COR-L47 (cell line): ENCODE data around the gene KDM6A.
"Not testable (repeated sequence)": the region's sequence is repeated elsewhere in the genome, so short reads cannot be mapped to it uniquely, and the experiment has no call there.

Experiments used
- DNase-seq: peaks from one replicate; lab custom pipeline; 2025; lab: John Stamatoyannopoulos, UW

The KDM6A gene

DNA sequence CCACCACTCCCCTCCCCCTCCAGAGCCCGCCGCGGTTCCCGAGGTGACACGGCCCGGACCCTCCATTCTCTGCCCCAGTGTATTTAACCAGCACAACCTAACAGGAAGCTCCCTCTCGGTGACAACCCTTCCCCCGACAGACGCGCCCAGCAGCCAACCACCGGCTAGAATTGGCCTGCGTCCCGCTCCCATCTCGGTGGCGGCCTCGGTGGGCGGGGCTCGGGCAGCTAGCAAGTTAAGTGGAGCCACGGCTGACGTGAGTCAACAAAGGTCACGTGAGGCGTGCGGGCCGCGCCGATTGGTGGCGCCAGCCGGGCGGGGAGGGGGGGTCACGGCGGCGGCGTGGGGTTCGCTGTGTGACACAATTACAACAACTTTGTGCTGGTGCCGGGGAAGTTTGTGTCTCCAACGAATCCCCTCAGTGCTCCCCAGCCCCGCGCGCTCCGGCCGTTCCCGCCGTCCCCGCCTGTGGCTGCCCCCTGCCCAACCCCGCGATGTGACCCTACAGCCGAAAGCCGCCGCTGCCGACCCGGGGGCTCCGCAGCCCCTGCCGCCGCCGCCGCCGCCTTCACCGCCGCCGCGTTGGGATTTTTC is at the start of gene KDM6A:
Gene KDM6A (plus strand): TSS at position 368 of the 594 bp plus-strand sequence. CDS start 364 bp downstream, outside the sequence.
- peak; percentile 89 for DNase-seq

DNA sequence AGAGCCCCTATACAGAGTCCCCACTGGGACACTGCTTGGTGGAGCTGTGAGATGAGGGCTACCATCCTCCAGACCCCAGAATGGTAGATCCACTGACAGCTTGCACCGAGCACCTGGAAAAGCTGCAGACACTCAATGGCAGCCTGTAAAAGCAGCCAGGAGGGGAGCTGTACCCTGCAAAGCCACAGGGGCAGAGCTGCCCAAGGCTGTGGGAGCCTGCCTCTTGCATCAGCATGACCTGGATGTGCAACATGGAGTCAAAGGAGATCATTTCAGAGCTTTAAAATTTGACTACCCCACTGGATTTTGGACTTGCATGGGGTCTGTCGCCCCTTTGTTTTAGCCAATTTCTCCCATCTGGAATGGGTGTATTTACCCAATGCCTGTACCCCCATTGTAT is 49.8 kb upstream of the KDM6A start:
- DNase-seq = not testable (repeated sequence)

DNA sequence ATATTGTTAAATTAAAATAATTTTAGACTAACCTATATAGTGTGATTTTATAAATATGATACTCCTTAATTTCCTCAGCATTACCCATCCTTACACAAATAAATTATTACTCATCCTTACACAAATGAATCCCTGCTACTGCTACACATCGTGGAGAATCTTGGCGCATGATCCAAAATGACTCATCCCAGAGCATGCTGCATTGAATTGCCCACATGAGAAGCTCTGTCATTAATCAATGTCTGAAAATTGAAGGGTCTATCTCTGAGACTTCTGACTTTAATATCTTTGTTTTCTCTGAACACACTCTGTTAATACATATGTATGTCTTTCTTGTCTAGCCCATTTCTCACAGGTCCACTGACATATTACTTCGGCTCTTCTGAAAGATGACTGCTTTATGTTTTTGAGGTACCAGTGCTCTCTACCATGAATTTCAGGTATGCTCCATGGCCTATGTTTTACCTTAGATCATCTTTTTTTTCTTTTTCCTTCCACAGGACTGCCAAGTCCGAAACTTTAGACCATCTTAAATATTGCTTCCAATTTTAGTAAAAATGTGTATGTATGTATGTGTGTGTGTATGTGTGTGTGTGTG is 44.9 kb upstream of the KDM6A start:
- DNase-seq = no peak

DNA sequence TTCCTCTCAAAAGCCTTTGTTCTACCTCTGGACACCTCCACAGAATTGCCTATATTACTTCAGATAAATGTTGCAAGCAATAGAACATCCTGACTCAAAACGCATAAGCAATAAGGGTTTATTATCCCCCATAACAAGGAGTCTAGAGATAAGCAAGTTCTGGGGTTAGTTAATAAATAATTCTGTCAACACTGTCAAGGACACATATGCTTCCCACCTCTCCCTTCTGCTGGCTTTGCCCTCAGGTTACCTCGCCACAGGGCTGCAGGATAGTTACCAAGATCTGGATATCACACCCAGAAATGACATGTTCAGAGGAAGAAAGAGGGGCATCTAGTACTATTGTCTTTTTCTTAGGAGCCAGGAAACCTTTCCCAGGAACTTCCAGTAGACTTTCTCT is 43.2 kb upstream of the KDM6A start:
- DNase-seq = no peak

DNA sequence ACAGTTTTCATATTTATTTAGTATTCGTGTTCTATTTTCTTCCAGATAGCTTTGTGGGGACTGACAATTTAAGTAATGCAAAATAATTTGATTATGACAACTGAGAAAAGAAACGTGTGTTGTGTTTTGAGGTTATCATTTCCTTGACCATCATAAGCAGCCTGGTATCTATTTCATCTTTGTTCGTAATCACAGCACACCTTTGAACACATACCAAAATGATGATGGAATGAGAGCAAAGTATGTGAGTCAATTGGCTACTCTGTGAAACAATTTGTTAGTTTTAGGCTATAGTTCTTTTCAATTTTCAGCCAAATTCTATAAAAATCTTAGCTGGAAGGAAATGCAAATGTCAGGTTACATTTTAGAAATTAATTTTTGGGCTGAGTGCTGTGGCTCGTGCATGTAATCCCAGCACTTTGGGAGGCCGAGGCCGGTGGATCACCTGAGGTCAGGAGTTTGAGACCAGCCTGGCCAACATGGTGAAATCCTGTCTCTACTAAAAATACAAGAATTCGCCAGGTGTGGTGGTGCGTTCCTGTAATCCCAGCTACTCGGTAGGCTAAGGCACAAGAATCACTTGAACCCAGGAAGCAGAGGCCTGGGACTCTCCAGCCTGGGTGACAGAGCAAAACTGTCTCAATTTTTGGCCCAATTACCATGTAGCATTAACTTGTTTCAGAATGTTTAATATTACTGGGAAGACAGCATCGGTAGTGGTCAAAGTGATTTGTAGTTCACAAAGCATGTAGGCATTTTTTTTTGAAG is 30.3 kb upstream of the KDM6A start:
- DNase-seq = no peak

DNA sequence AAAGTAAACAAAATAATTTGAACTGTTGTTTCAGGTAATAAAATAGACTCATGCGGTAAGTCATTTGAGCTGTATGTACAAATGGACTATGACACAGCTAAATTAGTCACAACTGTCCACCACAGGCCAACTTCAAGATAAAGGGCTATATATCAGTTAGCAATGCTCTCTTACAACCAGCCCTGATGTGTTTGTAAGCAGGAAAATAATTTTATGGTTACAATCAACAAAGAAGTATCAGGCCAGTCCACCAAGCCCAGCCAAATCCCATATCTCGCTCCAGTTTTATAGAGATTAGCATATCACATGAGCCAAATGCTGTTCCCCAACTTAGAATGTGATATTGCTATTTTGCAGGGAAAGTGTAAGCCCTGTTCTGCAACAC is 29.7 kb upstream of the KDM6A start:
- no peak for DNase-seq

DNA sequence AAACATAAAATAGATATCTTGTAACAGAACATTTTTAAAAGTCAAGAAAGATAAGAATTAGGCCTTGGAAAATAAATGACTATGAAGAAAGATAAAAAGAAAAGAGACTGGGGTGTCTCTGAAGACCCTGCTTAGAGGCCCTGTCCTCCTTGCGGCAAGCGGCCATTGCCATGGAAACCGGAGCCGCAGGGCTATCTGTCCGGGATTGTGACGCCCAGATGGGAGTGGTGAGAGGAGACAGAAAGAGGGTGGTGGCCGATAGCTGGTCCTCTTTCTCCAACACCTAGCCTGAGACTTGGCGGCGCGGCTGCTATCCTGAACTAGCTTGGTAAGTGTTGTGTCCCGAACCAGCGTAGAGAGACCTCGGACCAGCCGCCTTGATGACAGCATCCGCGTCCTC is 29.2 kb upstream of the KDM6A start, which contains the start of gene DUSP21:
Gene DUSP21 (plus strand): TSS at position 269 of the 400 bp plus-strand sequence. CDS start 112 bp downstream, at position 381.
- no peak for DNase-seq

DNA sequence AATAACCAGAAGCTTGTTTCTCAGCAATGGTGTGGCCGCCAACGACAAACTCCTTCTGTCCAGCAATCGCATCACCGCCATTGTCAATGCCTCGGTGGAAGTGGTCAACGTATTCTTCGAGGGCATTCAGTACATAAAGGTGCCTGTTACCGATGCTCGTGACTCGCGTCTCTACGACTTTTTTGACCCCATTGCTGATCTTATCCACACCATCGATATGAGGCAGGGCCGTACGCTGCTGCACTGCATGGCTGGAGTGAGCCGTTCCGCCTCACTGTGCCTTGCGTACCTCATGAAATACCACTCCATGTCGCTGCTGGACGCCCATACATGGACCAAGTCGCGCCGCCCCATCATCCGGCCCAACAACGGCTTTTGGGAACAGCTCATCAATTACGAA is 28.8 kb upstream of the KDM6A start:
- no peak for DNase-seq

DNA sequence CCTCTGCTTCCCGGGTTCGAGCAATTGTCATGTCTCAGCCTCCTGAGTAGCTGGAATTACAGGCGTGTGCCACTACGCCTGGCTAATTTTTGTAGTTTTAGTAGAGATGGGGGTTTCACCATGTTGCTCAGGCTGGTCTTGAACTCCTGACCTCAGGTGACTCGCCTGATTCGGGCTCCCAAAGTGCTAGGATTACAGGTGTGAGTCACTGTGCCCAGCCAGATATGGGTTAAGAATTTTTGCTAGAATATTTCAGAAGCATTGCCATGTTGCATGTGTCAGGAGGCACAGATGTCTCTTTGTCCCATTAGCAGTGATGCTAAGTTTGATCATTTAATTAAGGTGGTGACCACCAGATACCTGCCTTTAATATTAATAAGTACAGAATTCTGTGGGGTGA is 22.1 kb upstream of the KDM6A start:
- DNase-seq = not testable (repeated sequence)

DNA sequence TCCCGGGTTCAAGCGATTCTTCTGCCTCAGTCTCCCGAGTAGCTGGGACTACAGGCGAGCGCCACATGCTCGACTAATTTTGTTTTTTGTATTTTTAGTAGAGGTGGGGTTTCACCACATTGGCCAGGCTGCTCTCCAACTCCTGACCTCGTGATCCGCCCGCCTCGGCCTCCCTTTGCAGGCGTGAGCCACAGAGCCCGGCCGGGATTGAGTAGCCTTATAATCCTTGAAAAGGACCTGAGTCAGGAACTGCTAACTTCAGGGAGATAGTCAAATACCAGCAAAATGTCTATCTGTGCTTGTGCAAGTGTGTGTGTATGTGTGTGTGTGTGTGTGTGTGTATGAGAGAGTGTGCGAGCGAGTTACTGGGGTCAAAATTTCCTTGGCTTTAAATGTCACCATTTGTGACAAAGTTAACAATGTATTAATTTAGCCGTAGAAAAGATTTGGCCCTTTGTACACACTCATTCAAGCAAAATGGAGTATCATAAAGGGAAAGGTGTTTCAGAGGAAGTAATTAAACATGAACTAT is 1.8 kb upstream of the KDM6A start:
- no peak for DNase-seq

DNA sequence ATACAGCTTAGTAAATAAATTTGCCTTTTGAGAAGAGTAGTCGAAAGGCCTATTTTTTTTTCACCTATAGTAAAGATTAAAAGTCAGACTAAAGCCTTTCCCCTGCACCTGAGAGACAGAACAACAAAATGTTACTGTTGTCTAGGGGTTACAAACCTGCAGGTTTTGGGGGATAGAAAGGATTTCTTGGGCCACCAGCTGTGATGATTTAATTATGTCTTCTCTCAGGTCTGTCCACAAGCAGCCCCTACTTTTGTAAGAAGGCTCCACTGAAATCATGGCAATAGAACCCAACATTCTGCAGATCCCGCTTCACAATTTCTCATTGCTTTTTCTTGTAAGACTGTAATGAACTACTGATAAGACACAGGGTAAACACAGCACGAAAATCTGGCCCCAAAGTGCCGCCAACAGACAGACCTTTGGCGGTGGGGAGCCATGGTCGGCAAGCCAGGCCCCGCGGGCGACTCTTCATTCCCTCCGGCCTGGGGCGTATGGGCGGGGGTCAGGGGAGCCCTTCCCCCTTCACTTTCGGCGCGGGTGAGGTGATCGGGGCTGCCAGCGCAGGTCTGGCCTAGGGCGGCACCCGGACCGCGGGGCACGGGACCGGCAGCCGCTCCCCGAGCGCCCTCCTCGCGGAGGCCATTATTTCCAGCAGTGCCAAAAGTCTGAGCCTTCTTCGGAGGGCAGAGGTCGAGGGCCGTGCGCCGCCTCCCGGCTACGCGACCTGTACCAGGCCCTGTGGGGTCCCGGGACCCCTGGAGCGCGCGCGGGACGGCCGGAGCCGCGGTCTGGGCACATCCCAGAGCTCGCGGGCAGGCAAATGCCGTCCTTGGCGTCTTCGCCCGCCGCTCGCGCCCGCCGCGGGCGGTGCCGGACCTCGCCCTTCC is 812 bp upstream of the KDM6A start:
- DNase-seq = no peak

DNA sequence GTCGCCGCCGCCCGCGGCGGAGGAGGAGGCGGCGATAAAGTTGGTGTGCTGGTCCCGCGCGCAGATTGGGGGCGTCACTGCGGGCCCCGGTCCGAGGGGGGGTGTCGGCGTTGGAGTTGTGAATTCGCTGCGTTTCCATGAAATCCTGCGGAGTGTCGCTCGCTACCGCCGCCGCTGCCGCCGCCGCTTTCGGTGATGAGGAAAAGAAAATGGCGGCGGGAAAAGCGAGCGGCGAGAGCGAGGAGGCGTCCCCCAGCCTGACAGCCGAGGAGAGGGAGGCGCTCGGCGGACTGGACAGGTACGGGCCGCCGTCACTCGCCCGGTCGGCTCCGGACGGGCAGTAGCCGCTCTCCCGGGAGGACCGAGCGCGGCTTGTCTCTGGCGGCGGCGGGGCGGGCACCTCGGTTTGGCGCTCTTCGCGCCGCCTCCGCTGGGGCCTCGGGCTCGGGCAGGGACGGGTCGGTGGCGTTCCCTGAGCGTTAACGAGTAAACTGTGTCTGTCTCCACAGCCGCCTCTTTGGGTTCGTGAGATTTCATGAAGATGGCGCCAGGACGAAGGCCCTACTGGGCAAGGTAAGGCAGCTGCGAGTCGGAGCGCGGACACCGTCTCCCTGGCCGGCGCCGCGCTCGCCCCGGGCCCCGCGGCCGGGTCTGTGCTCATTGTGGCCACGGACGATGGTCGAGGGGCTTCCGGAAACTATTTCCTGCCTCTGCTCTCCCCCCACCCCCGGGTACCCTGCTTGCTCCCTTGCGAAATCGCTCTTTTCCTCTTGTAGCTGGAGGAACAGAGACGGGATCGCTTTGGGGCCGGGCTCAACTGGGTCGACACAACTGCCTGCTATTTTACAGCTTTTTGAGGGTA is 658 bp downstream of the KDM6A start:
- DNase-seq = no peak

DNA sequence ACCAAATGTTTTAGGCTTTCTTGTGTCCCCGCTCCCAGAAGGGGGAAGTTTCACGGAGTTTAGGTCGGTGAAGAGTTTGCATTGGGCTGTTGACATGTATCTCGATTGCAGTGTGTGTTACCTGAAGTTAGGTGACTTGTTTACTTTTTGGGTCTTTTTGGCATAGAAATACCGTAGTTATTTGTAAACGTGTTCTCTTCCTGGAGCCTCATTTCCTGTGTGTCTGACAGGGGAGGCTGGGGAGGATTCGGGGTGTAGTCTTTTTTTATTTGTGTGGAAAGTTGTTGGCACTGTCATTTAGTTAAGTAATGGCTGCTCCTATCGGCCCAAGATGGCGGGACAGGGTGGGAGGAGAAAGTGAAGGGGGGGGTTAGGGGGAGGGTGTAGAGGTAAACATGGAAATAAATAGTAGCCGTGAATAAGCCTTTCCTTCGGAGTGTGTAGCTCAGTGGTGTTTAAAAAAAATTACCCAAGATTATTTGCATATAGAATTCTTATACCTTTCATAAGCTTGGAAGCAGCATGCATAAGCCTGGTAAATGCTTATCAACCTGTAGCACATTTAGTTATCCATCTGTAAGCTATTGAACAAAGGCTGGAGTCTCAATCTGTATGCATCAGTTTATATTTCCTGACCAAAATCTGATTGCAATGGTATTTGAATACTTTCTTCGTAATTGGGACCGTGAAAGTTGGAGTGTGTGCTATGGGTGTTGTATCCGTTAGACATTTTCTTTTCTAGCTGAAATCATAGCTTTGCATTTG is 1.6 kb downstream of the KDM6A start:
- no peak for DNase-seq

DNA sequence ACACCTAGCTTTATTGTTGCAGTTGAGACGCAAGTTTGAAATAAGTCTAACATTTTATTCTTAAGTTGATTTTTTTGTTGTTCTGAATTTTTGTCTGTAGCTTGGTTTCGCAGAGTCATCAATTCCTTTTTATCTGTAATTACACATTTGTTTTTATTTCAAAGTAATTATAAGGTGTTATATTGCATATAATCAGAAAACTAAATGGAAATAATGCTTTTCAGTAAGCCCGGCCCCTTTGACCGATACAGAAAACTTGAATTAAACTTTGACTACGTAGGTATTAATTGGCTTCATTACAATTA is 2.1 kb downstream of the KDM6A start:
- DNase-seq = no peak

DNA sequence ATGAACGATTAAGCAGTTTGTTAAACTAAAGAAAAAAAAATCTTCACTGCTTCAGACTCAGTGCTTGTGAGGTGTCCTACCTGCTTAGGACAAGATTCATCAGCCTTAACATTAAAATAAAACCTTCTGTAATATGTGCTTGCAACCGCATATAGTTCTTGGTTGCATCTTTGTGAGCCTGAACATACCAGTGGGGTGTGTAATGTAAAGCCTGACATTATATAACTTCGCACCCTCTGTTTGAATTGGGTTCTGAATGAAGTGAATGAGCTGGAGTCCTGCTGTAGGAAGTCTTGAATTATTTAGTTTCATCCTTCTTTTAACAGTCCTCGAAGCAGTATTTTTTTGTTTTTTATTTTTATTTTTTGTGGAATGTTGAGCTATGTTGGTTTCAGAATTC is 3.1 kb downstream of the KDM6A start:
- no peak for DNase-seq

DNA sequence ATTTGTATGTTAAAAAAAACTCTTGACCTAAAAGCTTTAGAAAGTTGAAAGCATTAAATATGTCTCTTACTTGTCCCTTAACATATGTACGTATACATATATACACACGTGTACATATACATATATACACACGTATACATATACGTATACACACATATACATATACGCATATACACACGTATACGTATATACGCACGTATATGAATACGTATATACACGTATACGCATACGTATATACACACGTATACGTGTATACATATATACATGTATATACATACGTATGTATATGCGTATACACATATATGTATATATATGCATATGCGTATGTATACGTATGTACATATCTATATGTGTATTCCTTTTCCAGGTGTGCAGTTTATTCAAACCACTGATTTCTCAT is 3.8 kb downstream of the KDM6A start:
- no peak for DNase-seq

DNA sequence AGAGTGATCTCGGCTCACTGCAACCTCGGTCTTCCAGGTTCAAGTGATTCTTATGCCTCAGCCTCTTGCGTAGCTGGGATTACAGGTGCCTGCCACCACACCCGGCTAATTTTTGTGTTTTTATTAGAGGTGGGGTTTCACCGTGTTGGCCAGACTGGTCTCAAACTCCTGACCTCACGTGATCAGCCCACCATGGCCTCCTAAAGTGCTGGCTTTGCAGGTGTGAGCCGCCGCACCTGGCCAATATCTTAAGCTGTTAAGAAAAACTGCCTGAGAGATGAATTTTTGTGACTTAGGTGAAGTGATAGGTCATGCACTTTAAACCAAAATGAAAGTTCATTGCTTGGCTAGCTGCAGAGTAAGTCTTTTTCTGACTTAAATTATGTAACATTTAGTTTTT is 5.8 kb downstream of the KDM6A start:
- no peak for DNase-seq

DNA sequence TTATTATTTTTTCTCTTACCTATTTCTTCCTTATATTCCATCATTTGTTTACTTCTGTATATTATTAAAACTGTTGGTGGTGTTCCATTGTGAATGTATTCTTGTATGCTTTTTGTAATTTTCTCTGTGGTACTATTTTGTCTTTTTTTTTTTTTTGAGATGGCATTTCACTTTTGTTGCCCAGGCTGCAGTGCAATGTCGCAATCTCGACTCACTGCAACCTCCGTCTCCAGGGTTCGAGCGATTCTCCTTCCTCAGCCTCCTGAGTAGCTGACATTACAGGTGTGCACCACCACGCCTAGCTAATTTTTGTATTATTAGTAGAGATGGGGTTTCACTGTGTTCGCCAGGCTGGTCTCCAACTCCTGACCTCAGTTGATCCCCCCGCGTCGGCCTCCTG is 8.6 kb downstream of the KDM6A start:
- no peak for DNase-seq

DNA sequence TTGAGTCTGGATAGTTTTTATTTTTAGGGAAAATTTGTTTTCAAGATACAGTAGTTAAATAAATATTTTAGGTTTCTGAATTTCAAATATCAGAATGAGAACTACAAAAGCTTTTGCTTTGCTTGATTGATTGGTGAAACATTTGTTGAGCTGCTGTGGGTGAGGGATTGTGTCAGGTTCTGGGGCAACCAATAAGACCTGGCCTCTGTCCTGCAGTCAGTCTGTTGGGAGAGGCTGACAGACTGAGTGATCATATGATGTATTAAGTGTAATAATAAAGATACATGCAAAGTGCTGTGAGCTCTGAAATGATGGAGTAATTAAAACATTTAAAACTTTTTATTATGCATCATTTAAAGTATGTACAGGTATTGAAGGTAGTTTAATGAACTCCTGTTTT is 9.6 kb downstream of the KDM6A start:
- no peak for DNase-seq

DNA sequence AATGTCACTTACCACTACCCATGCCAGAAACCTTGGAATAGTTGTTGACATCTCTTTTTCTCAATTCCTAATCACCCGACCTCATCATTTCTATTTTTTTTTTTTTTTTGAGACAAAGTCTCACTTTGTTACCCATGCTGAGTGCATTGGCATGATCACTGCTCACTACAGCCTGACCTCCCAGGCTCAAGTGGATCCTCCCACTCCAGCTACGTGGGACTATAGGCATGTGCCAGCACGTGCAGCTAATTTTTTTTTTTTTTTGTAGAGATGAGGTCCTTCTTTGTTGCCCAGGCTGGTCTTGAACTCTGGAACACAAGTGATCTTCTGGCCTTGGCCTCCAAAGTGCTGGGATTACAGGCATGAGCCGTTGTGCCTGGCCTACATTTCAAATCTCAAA is 12.0 kb downstream of the KDM6A start:
- DNase-seq = no peak

DNA sequence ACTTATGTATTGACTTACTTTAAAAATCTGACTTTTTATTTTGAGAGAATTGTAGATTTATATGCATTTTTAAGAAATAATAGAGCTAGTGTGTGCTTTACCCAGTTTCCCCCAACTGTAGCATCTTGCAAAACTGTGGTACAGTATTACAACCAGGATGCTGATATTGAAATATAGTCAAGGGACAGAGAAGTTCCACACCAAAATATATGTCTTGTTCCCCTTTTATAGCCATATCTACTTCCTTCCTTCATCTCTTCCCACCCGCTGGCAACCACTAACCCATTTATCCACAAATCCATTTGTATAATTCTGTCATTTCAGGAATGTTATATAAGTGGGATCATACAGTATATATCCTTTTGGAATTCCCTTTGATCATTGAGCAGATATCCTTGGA is 16.8 kb downstream of the KDM6A start:
- DNase-seq = no peak
